A673 (cell line): Measurements from ENCODE around the gene SH3RF2. TPM values are rescaled to one million over a fixed set of nuclear protein-coding genes. Genes with fewer than 3 reads are reported as not detected.

Source experiments
- BruUV-seq: library from RNA; stranded (reverse); fragments of 400-500 nt; replicated peaks from 2 replicates; lab custom pipeline; 2021; lab: Mats Ljungman, UMichigan
- CTCF ChIA-PET: fragments of 300-600 bp; sonication (Branson Sonifier 250); formaldehyde crosslinking; loops from one replicate; lab custom pipeline; 2022; ENCODE audit warnings: antibody characterized with exemption; lab: Charles Lee
- POLR2A ChIA-PET: fragments of 300-600 bp; sonication (Branson Sonifier 250); formaldehyde crosslinking; loops from one replicate; lab custom pipeline; 2022; ENCODE audit warnings: antibody characterized with exemption; ENCODE audit not compliant: low non-redundant PET; lab: Charles Lee
- DNase-seq: peaks from one replicate; pipeline ENCODE4 v3.0.0-alpha.2; 2015; ENCODE audit warnings: low spot score
- H3K27ac ChIP-seq: fragments of 200-600 bp; sonication (generic); 2 replicates; pipeline ENCODE4 v1.5.1; 2016; ENCODE audit warnings: mixed run types, low read depth, mild to moderate bottlenecking, mixed read lengths, antibody characterized with exemption, low read length; ENCODE audit not compliant: poor library complexity, severe bottlenecking
- H3K27me3 ChIP-seq: fragments of 200-600 bp; sonication (generic); replicated peaks from 2 replicates; pipeline ENCODE4 v1.6.1; 2017; ENCODE audit warnings: mixed run types, low read depth, mild to moderate bottlenecking, mixed read lengths, antibody characterized with exemption, low read length; ENCODE audit not compliant: insufficient read depth, poor library complexity
- H3K36me3 ChIP-seq: fragments of 200-600 bp; sonication (generic); 2 replicates; pipeline ENCODE4 v1.6.1; 2016; ENCODE audit warnings: mixed run types, mild to moderate bottlenecking, mixed read lengths, antibody characterized with exemption, low read length; ENCODE audit not compliant: insufficient read depth, poor library complexity, severe bottlenecking
- H3K4me1 ChIP-seq: fragments of 200-600 bp; sonication (generic); 2 replicates; pipeline ENCODE4 v1.6.1; 2017; ENCODE audit warnings: mixed run types, mild to moderate bottlenecking, mixed read lengths, antibody characterized with exemption, low read length; ENCODE audit not compliant: insufficient read depth, poor library complexity, severe bottlenecking
- H3K4me3 ChIP-seq: fragments of 200-600 bp; sonication (generic); 2 replicates; pipeline ENCODE4 v1.5.1; 2016; ENCODE audit warnings: low read depth, mixed run types, mild to moderate bottlenecking, mixed read lengths, low read length; ENCODE audit not compliant: poor library complexity, severe bottlenecking
- H3K9me3 ChIP-seq: fragments of 200-600 bp; sonication (generic); 2 replicates; pipeline ENCODE4 v1.6.1; 2016; ENCODE audit warnings: mixed run types, low read depth, mild to moderate bottlenecking, mixed read lengths, antibody characterized with exemption, low read length; ENCODE audit not compliant: poor library complexity, severe bottlenecking
- EZH2 ChIP-seq: fragments of 200-600 bp; sonication (generic); IDR thresholded peaks from 2 replicates; pipeline ENCODE4 v1.6.1; 2017; ENCODE audit warnings: borderline replicate concordance, low read depth, mild to moderate bottlenecking, mixed read lengths, antibody characterized with exemption, low read length; ENCODE audit not compliant: poor library complexity, severe bottlenecking
- intact Hi-C: fragments of 100-400 bp; cut with micrococcal nuclease; formaldehyde crosslinking; loops from one replicate; pipeline ENCODE4 v1.10.0; 2022; ENCODE audit not compliant: unreplicated experiment
- total RNA-seq: library from RNA; stranded (reverse); gene quantifications from 2 replicates; pipeline ENCODE4 v1.2.3, GENCODE V29; 2021
- TF ChIP-seq, protein P1 (sequence below): fragments of 300-800, 200-600 bp; sonication (generic); conservative IDR thresholded peaks from 2 replicates; pipeline ENCODE4 v1.5.1; 2017; ENCODE audit warnings: low read depth, mild to moderate bottlenecking, antibody characterized with exemption, low read length, moderate library complexity, mixed read lengths

Gene SH3RF2
- total RNA-seq, 1 experiment from 2014 or later, result 21.1 TPM

DNA sequence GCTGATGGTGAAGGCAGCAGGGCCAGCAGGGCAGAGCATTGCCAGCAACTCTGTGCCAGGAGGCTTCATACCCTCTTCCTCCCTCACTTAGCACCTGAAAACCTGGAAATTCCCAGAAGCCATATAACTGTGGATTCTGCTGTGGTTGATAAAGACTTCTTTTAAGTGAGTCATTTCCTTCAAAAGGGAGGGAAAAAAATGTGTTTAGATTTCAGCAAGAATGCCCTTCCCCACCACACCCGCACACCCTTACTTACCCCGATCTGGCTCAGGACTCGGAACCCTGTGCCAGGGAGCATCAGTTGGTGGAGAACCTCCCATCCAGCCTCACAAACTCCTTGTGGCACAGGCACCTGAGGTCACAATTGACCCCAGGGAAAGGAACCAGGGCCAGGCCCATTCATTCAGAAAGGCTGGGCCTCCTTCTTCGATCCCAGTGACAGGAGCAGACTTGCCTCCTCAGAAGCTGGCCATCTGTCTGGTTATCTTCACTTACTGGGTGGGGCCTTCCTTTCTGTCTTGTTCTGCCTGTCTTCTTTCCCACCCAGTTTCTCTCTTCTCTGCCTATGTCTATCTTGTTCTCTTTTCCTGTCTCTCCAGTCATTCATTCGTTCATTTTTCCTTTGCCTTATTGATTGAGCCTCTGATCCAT, 106.4 kb downstream of the SH3RF2 start:
- intact Hi-C loops, result loop anchor here (5.0 kb wide), 1 partner anchor 115 kb away; no protein-coding TSS in a partner anchor
- no peak for TF ChIP-seq EZH2
- TF ChIP-seq, protein P1, sequence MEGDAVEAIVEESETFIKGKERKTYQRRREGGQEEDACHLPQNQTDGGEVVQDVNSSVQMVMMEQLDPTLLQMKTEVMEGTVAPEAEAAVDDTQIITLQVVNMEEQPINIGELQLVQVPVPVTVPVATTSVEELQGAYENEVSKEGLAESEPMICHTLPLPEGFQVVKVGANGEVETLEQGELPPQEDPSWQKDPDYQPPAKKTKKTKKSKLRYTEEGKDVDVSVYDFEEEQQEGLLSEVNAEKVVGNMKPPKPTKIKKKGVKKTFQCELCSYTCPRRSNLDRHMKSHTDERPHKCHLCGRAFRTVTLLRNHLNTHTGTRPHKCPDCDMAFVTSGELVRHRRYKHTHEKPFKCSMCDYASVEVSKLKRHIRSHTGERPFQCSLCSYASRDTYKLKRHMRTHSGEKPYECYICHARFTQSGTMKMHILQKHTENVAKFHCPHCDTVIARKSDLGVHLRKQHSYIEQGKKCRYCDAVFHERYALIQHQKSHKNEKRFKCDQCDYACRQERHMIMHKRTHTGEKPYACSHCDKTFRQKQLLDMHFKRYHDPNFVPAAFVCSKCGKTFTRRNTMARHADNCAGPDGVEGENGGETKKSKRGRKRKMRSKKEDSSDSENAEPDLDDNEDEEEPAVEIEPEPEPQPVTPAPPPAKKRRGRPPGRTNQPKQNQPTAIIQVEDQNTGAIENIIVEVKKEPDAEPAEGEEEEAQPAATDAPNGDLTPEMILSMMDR, result no peak
- BruUV-seq, result no TSS peak
- Histone ChIP-seq H3K27me3 (no peaks in the 10 kb centered on the region), H3K4me1 (peaks cover 21% of the 10 kb centered on the region), H3K9me3 (no peaks in the 10 kb centered on the region), H3K4me3 (no peak overlapping the region), H3K36me3 (no peaks in the 10 kb centered on the region), H3K27ac (no peak overlapping the region)
- ChIA-PET CTCF (no interaction called here), POLR2A (no interaction called here)
- DNase-seq, result peak; percentile 31

DNA sequence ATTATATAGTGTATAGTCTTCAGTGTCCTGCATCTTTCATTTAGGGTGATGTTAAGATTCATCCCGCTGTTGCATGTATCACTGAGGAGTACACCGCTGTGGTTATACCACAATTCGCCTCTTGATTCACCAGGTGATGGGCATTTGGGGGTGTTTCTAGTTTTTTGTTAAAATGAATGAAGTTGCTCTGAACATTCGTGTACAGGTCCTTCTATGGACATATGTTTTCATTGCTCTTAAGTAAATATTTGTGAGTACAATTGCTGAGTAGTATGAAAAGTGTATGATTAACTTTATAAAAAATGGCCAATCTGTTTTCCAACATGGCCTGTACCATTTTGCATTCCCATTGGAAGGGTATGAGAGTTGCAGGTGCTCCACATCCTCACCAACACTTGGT, 107.3 kb downstream of the SH3RF2 start:
- no peak overlapping the region for H3K27ac ChIP-seq
- ChIA-PET CTCF (no interaction called here), POLR2A (no interaction called here)
- peaks cover 24% of the 10 kb centered on the region for H3K4me1 ChIP-seq
- DNase-seq, result no peak
- no TSS peak for BruUV-seq
- H3K9me3 ChIP-seq, result no peaks in the 10 kb centered on the region
- no peak for TF ChIP-seq EZH2
- TF ChIP-seq, protein P1, result no peak
- intact Hi-C loops, result loop anchor here (5.0 kb wide), 1 partner anchor 116 kb away; no protein-coding TSS in a partner anchor
- no peaks in the 10 kb centered on the region for H3K27me3 ChIP-seq
- no peak overlapping the region for H3K4me3 ChIP-seq
- H3K36me3 ChIP-seq, result no peaks in the 10 kb centered on the region

DNA sequence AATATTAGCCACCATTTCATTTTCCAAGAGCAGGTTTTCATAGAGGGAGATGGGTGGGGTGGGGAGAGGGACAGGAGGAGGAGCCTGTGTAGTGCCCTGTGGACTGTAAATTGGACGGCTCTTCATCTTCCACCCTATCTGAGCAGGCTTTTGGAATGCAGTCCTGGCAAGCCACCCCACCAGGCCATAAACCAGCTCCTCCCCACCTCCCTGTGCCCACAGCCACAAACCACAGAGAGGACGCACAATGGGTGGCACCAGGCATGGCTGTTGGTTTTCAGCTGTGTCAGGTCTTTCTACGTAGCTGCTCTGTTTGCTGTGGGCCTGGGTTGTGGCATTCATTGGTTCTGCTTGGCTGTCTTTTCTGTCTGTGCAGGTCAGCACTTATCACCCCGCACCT, 111.0 kb downstream of the SH3RF2 start:
- H3K4me1 ChIP-seq, result peaks cover 34% of the 10 kb centered on the region
- no peaks in the 10 kb centered on the region for H3K36me3 ChIP-seq
- POLR2A ChIA-PET, result no interaction called here
- H3K4me3 ChIP-seq, result no peak overlapping the region
- TF ChIP-seq, protein P1, result no peak
- intact Hi-C loops, result loop anchor here (5.0 kb wide), 1 partner anchor 1845 kb away; no protein-coding TSS in a partner anchor
- CTCF ChIA-PET, result no interaction called here
- no peaks in the 10 kb centered on the region for H3K9me3 ChIP-seq
- no peak overlapping the region for H3K27ac ChIP-seq
- H3K27me3 ChIP-seq, result no peaks in the 10 kb centered on the region
- no TSS peak for BruUV-seq
- peak; percentile 29 for DNase-seq
